ENCODE data around the gene NTSR1.
A peak's percentile ranks its signal among the peaks of the same experiment; 100 is the strongest.

The NTSR1 gene

DNA sequence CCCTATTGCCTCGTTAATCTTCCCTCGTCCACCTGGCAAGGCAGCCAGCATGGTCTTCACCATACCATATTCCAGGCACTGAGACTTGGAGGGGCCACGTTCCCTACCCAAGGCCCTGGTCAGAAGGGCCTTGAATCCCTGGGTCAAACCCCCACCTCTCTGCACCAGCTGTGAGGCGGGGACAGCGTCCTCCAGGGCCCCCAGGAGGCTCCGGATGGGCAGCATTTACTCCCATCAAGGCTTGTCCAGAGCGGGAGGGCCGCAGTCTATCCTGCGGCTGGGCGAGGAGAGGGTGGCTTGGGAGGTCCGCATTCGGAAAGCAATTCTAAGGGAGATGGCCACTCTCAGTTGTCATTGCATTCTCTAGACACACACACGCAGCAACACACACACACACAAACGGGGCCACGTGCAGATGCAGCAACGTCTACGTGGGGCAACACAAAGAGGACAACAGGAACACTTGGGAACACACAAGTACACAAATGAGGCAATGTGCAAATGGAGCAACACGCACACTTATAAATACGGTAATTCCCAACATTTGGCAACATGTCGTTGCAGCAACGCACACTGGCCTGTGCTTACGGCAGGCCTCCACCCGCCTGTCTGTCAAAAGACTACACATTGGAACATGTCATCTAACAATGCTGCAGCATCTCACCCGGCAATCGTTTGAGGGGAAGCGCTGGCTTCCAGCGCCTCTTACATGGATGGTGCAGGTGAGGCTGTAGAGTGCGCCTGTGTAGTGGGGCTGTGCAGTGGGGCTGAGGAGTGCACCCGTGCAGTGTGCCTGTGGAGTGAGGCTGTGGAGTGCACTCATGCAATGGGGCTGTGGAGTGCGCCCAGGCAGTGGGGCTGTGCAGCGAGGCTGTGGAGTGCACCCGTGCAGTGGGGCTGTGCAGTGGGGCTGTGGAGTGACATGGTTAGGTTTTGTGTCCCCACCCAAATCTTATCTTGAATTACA, 12.9 kb upstream of the NTSR1 start:
- DNase-seq: peak; percentile 86 to 92

DNA sequence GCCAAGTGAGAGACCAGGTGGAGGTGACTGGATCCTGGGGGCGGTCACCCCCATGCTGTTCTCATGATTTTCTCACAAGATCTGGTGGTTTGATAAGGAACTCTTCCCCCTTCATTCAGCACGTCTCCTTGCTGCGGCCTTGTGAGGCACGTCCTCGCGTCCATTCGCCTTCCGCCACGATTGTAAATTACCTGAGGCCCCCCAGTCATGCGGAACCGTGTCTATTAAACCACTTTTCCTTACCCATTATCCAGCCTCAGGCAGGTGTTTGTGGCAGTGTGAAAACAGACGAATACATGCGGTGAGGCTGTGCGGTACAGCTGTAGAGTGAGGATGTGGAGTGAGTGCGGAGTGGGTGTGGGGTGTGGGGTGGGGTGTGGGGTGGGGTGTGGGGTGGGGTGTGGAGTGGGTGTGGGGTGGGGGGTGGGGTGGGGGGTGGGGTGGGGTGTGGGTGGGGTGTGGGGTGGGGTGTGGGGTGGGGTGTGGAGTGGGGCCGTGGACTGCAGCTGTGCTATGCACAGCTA, 12.1 kb upstream of the NTSR1 start:
- no peak for DNase-seq

DNA sequence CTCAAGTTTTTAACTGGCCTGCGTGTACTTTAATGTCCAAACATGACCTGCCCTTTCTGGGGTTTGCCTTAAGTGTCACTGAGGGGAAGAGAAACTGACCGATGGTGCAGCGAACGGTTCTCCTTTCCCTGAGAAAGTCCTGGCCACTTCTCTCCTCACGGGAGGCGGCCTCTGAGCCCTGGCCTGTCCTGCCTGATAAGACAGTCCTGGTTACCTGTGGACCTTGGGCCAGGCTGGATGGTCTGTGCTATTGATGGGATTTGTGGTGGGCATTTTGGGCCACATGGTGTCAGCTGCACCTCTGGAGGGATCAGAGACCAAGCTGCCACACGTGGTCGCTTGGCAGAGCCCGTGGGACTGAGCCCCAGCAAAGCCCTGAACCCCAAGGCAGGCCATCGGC, 11.6 kb upstream of the NTSR1 start:
- peak; percentile 45 to 75 for DNase-seq

DNA sequence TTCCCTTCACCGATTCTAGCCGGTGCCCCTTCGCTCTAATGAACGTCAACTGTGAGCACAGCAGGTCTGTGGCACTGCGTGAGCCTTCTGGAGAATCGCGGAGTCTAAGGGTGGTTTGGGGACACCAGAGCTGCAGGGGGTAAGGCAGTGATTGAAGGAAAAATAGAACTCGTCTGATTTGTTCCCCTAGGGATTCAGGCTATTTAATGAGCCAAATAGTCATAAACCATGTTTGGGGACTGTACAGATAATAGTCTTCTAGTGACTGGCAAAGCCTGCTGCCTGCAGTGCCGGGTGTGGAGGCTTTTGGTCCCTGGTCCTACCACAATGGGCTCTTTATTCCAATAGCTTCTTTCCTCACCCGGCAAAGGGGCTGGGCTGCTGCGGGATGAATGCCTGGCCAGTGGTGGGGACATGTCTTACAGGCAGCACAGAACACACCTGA, 11.1 kb upstream of the NTSR1 start:
- no peak for DNase-seq

DNA sequence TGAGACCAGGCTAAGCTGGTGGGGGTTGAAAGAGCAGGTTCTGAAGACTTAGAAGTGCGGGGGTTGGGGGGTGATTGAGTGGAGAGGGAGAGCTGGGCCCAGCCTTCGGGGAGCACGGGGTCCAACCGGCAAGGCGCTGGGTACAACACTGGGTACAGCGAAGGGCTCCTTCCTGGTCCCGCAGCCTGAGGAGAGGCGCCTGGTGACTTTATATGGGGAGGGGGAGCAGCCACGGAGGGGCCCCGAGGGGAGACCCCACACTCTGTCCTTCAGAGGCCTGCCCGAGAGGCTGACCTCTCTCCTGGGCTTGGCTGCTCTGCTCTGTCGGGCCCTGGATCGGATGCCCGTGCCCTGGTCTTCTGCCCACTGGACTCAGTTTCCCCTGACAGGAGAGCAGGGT, 10.4 kb upstream of the NTSR1 start:
- no peak for DNase-seq

DNA sequence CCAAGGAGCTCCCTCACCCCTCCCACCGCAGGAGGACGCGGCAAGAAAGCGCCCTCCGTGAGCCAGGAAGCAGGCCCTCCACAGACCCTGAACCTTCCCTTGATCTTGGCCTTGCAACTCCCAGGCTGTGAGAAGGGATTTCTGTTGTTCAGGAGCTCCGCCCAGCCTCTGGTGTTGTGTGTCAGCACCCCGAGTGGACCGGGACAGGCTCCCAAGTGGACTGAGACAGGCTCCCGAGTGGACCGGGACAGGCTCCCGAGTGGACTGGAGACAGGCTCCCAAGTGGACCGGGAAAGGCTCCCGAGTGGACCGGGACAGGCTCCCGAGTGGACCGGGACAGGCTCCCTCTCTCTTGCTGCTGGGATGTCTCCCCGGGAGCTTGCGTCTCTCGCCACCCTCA, 9.3 kb upstream of the NTSR1 start:
- DNase-seq: no peak

DNA sequence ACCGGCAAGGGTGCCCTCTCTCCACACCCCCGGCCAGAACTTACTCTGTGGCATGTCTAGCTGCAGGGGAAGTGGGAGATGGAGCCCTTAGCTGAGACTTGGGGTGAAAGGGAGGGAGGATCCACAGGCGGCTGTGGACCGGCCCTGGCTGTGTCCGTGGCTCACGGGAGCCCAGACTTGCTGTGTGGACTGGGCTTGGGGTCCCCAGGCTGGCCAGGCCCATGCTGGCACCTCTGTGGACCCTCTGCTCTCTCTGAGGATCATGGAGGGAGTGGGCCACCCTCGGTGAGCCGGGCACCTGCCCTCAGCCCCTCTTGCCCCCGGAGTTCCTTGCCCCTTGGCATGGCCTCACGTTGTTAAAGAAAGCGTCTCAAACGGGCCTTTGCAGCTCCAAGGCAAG, 8.9 kb upstream of the NTSR1 start:
- DNase-seq: no peak

DNA sequence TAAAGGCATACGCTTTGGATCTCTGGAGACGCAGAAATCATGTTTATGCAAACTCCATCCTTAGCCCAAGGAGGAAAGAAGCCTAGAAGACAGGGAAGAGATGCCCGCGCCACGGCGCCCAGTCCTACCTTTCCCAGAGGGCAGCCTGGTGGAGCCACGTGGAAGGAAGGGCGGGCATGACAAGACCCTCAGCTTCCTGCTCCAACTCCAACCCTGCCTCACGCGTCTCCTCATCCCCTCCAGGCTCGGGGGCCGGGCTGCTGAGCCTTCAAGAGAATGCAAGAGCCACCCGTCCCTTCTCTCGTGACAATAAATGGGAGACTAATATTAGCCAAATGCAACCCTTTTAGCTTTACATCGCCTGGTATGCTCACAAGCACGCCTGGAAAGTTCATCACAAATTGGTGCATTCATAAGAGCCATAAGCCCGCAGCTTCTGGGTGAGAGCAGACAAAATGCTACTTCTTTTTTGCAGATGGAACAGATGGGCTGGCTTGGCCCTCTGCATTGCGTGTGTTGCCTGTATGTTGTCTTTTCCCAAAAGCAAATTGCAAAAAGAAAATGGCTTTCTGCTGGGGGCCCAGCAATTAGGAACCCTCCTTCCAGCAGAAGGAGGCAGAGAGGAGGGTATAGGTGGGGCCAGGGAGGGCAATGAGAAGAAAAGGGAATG, 8.2 kb upstream of the NTSR1 start:
- no peak for DNase-seq

DNA sequence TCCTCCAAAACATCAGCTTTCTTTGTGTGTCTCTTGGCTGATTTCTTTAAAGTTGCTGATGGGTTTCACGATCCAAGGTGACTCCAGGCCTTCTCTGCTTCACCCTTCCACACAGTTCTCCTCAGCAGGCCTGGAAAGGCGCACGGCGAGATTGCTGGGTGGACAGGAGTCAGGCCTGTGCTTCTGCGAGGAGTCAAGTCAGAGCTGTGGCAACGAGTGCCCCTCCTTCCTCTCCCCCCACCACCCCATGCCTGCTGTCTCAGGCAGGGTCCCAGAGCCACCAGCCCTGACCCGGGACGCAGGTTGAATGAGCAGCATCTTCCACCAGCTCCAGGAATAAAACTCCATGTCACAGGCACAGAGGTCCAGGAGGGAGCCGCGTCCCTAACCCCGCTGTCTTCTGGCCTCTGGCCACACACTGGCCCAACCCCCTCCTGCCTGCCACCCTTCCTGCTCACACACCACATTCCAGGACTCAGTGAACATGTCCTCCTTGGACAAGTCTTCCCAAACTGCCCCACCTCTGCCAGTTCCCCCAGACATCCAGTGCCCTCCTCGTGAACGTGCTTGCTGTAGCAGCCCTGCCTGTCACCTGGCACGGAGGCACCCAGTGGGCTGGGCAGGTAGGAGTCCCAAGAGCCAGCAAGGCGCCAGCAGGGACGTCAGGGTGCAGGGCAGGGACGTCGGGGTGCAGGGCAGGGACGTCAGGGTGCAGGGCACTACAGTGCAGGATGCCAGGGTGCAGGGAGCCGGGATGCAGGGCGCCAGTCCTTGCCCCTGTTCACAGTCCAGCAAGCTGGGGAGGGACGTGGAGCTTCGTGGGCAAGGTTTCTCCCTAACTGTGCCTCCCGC, 7.2 kb upstream of the NTSR1 start:
- no peak for DNase-seq

DNA sequence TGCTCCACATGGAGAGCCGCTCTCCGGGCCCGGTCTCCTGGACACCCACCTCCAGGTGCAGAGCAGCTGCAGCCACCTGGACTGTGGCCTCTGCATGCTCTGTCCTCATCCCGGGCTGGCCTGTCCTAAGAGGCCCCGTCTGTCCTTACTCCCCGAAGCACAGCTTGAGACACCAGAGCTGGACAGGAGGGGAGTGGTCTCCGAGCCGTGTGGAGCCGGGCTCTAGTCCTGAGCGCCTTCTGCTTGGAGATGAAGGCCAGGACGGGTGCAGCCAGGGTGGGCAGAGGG, 6.7 kb upstream of the NTSR1 start:
- DNase-seq: no peak

DNA sequence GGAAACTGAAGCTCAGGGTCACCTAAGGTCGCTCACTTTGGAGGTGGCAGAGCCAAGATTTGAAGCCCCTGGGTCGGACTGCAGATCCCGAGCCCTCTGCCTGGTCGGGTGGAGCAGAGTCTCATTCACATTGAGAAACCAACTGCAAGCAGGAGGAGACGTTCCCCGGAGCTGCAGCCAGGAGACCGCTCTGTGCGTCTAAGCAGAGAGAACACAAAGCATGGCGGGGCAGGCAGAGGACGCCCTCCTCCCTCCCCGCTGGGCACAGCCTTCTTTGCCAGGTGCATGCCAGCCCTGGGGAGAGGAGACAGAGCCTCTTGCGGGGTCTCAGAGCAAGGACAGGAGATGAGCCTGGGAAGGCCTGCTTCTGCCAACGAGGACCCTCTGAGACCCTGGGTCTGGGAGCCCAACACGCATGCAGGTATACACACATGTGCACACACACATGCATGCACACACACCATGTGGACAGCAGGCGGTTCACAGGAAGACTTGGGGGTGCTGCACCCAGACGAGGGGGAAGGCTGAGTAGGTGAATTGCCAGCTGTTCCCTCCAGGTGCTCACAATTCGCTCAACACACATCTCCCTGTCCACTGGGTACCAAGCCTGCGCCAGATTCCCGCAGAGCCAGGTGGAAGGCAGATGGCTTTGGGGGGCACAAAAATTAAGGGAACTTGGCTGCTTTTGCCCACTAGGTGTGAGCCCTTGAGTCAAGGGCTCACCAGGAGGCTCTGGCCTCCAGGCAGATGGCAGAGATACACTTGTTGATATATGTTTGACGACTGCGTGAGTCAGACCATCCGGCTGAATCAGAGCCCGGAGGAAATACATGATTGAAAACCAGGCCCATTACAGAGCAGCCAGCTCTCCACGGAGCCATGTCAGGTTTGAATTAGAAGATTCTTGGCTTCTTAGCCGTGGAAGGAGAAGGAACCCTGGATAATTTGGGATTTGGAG, 5.5 kb upstream of the NTSR1 start:
- DNase-seq: peak in 1 of 2 donors; percentile 30

DNA sequence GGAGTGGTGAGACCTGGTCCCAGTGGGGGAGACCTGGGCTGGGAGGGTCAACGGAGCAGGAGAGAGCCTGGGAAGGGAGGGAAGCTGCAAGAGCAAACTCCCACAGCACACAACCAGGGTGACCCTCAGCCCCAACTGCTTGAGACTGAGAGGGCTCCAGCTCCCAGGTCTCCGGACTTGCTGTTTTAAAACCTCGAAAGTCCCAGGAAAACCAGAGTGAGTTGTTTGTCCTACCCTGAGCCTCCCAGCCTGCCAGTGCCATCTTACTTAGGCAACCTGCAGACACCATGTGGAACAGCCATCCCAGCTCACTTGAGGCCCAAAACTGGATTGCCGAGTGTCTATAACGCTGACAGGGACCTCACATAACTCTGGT, 4.8 kb upstream of the NTSR1 start:
- DNase-seq: no peak

DNA sequence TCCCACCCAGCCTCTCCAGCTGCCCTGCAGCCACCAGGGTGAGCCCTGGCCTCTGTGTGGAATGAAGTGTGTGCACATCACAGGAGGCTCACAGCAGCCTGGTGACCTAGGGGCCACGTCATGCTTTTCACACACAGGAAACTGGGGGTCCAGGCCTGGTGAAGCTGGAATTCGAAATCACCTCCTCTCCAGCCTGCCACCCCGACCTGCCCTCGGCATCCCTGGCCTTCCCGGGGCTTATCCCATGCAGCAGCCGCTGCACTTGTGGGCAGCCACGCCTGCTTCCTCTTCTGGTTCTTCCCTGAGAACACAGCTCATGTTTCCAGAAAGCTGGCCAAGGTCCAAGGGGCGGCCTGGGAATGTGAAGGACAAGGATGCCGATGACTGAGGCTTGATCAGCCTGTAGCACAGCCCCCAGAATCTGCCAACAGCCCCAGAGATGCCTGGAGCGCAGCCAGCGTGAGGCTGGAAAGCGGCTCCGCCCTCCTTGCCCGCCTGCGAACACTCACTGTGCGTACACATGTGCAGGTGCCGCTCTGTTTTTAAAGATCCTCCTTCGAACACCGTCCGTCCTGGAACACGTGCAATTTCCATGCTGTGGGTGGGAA, 4.2 kb upstream of the NTSR1 start:
- DNase-seq: no peak

DNA sequence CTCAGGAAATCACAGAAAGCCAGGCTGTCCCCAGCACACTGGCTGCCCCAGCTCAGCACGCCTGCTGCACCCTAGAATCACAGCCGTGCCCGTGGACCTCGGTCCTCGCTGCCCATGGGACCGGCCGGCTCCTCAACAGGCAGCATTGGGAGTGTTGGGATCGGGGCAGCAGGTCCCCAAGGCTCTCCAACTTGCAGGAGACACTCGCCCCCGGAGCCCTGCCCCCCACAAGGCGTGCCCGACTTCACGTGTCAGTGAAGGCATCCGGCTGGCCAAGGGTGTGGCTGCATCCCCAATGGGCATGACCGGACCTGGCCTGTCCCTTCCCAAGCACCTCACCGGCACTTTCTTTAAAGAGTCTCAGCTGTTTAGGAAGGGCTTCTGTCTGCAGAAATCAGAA, 3.0 kb upstream of the NTSR1 start:
- DNase-seq: no peak

DNA sequence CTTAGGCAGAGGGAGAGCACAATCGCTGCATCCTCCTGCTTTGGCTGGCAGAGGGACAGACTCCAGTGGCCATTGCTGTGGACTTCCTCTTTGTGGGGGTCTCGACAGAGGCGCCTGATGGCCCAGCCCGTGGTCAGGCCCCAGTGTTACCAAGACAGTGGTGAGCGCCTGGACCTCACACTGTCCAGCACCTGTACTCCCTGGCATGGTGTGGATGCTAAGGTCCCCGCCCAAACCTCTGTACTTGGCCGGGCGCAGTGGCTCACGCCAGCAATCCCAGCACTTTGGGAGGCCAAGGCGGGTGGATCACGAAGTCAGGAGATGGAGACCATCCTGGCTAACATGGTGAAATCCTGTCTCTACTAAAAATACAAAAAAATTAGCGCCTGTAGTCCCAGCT, 2.3 kb upstream of the NTSR1 start:
- DNase-seq: no peak

DNA sequence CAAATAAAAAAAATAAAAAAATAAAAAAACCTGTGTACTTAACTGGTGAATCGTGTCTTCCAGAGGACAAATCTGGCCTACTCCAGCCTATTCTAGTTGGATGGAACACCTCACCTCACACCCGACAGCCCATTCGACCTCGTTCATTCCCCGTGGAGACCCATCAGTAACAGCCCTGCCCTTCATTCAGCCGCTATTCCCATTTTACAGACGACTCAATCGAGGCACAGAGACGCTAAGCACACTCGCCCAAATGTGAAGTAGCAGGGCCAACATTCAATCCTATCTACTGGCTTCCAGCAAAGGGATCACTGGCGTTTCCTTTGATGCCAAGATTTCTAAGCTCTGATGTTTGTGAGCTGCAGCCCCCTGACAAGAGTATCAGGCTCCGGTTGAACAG, 1.8 kb upstream of the NTSR1 start:
- no peak for DNase-seq

DNA sequence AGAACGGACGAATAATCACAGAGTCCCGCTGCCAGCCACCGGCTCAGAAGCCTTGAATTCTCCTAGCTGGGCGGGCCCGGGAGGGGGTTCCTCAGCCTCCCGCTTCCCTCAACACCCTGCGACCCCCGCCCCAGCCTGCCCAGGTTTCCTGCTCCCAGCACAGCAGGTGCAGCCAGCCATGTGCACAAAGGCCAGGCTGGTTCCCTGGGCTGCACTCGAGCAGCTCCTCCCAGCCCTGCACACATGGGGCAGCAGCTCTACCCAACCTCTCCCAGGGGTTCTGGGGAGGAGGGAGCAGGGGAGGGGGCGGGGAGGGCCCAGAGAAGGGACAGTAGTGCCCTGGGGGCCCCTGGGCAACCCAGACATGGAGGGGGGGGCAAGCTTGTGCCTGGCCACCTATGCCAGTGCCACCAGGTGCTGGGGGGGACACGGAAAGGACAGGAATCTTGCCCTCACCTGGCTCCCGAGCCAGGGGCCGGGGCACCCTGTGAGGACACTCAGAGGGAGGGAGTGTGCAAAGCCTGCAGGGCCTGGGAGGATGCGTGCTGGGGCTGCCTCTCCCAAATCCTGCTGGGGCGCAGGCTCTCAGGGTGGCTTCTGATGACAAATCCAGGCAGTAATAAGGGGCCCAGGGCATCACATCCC, 1.2 kb upstream of the NTSR1 start:
- no peak for DNase-seq

DNA sequence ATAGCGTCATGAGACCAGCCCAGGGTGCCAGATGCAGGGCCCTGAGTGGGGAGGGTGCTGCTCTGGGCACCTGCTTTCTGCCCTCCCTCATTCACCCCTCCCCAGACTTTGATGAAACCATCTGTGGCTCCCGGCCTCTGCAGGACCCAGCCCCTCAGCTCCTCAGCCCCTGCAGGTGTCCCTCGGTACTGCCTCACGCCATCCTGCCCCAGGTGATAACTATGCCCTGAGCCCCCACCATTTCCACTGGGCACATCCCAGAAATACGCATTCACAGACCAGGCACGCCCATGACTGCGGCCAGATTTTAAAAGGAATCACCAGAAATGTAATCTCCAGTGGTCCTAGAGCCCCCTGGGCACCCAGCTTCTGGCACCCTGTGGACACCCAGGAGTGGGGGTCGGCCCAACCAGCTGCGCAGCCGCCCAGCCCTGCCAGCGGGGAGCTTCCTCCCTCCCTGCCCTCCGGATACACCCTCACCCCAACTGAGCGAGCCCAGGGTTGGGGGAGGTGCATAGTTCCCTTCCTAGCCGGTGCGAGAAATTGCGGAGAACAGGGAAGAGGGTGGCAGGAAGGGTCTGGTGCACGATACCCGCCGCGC, 615 bp upstream of the NTSR1 start:
- no peak for DNase-seq

DNA sequence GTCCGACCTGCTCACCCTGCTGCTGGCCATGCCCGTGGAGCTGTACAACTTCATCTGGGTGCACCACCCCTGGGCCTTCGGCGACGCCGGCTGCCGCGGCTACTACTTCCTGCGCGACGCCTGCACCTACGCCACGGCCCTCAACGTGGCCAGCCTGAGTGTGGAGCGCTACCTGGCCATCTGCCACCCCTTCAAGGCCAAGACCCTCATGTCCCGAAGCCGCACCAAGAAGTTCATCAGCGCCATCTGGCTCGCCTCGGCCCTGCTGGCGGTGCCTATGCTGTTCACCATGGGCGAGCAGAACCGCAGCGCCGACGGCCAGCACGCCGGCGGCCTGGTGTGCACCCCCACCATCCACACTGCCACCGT, 885 bp downstream of the NTSR1 start:
- no peak for DNase-seq

DNA sequence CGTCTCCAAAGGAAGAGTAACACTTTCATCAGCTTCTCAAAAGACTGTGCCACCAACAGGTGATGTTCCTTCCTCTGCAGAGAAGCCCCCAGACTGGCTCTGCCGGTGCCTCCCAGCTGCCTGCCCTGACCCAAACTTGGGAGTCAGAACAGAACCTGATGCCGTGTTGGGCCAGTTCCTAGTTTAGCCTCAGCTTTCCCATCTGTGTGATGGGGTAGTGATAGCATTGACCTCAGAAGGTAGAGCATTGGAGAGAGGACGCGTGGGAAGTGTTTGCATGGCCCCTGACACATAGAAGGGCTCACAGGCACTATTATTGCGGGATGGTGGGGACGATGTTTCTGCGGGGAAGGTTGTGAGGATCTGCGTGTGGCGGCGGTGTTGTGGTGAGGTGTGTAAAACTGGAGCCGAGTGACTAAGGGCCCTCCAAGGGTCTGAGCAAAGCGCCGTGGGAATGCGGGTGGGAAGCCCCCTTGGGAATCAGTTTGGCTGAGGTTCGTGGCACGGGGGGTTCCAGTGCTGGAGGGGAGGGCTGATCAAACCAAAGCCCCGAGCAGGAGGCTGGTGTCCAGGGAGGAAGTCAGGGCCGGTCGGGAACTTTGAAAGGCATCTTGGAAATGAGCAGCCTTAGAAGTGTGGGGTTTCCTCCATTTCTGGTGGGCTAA, 1.7 kb downstream of the NTSR1 start:
- DNase-seq: no peak

All from inflammatory macrophage treated with lipopolysaccharide for 1 hour (primary cell).